SK-N-SH treated with all-trans-retinoic acid at 6 μM for 48 hours (cell line): Measurements from ENCODE around the gene ZEB2.

Experiments
- ATAC-seq: fragments of 200-7000 bp; cut with Tn5 transposase; 3 replicates; pipeline ENCODE4 v1.9.1; 2020; ENCODE audit warnings: mild to moderate bottlenecking, moderate library complexity
- ARNTL ChIP-seq: fragments of 450-650 bp; formaldehyde crosslinking; IDR thresholded peaks from 2 replicates; pipeline ENCODE4 v1.5.0; 2020; ENCODE audit warnings: low read depth, mild to moderate bottlenecking, moderate library complexity, borderline replicate concordance
- CSDC2 ChIP-seq: fragments of 250-450 bp; sonication (Bioruptor Pico); IDR thresholded peaks from 2 replicates; pipeline ENCODE4 v1.5.0; 2020; ENCODE audit warnings: mild to moderate bottlenecking, moderate library complexity
- ESRRG ChIP-seq: fragments of 250-450 bp; sonication (Bioruptor Pico); IDR thresholded peaks from 2 replicates; pipeline ENCODE4 v1.6.1; 2021; ENCODE audit warnings: mild to moderate bottlenecking
- GLIS3 ChIP-seq: fragments of 250-450 bp; sonication (Bioruptor Pico); IDR thresholded peaks from 2 replicates; pipeline ENCODE4 v1.5.0; 2020; ENCODE audit warnings: mild to moderate bottlenecking, moderate library complexity
- ISL1 ChIP-seq: fragments of 250-450 bp; sonication (Bioruptor Pico); IDR thresholded peaks from 2 replicates; pipeline ENCODE4 v2.1.2; 2022; ENCODE audit warnings: mild to moderate bottlenecking, moderate library complexity
- OSR1 ChIP-seq: fragments of 250-450 bp; sonication (Bioruptor Pico); IDR thresholded peaks from 2 replicates; pipeline ENCODE4 v1.8.0; 2022; ENCODE audit warnings: moderate library complexity, mild to moderate bottlenecking, inconsistent platforms
- PPARA ChIP-seq: fragments of 250-450 bp; sonication (Bioruptor Pico); IDR thresholded peaks from 2 replicates; pipeline ENCODE4 v1.5.0; 2020; ENCODE audit warnings: mild to moderate bottlenecking, borderline replicate concordance
- RARB ChIP-seq: fragments of 250-450 bp; sonication (Bioruptor Pico); IDR thresholded peaks from 2 replicates; pipeline ENCODE4 v1.8.0; 2021; ENCODE audit warnings: mild to moderate bottlenecking, moderate library complexity
- SNAI2 ChIP-seq: fragments of 250-450 bp; sonication (Bioruptor Pico); IDR thresholded peaks from 2 replicates; pipeline ENCODE4 v1.5.0; 2020; ENCODE audit warnings: mild to moderate bottlenecking, moderate library complexity
- TCF4 ChIP-seq: fragments of 250-450 bp; sonication (Bioruptor Pico); IDR thresholded peaks from 2 replicates; pipeline ENCODE4 v1.8.0; 2021; ENCODE audit warnings: mild to moderate bottlenecking, moderate library complexity, borderline replicate concordance
- TOX ChIP-seq: fragments of 250-450 bp; sonication (Bioruptor Pico); IDR thresholded peaks from 2 replicates; pipeline ENCODE4 v1.8.0; 2021; ENCODE audit warnings: mild to moderate bottlenecking, moderate library complexity, borderline replicate concordance
- ZC3H10 ChIP-seq: fragments of 250-450 bp; sonication (Bioruptor Pico); IDR thresholded peaks from 2 replicates; pipeline ENCODE4 v1.5.1; 2021; ENCODE audit warnings: mild to moderate bottlenecking, moderate library complexity
- ZFP3 ChIP-seq: fragments of 250-450 bp; sonication (Bioruptor Pico); IDR thresholded peaks from 2 replicates; pipeline ENCODE4 v1.5.0; 2020; ENCODE audit warnings: mild to moderate bottlenecking, moderate library complexity
- ZNF565 ChIP-seq: fragments of 450-650 bp; formaldehyde crosslinking; conservative IDR thresholded peaks from 2 replicates; pipeline ENCODE4 v1.5.0; 2020; ENCODE audit warnings: low read depth, mild to moderate bottlenecking, moderate library complexity
- ZNF70 ChIP-seq: fragments of 450-650 bp; formaldehyde crosslinking; IDR thresholded peaks from 2 replicates; pipeline ENCODE4 v1.5.0; 2020; ENCODE audit warnings: mild to moderate bottlenecking, moderate library complexity
- TF ChIP-seq, protein P1 (sequence below): fragments of 250-450 bp; sonication (Bioruptor Pico); IDR thresholded peaks from 2 replicates; pipeline ENCODE4 v1.5.1; 2021; ENCODE audit warnings: mild to moderate bottlenecking, moderate library complexity
- TF ChIP-seq, protein P2 (sequence below): fragments of 250-450 bp; sonication (Bioruptor Pico); IDR thresholded peaks from 2 replicates; pipeline ENCODE4 v1.5.1; 2020; ENCODE audit warnings: low read depth, mild to moderate bottlenecking, moderate library complexity
- TF ChIP-seq, protein P3 (sequence below): fragments of 250-450 bp; sonication (Bioruptor Pico); IDR thresholded peaks from 2 replicates; pipeline ENCODE4 v1.8.0; 2020; ENCODE audit warnings: mild to moderate bottlenecking, moderate library complexity, borderline replicate concordance
- TF ChIP-seq, protein P4 (sequence below): fragments of 250-450 bp; sonication (Bioruptor Pico); IDR thresholded peaks from 2 replicates; pipeline ENCODE4 v1.5.0; 2020; ENCODE audit warnings: mild to moderate bottlenecking, moderate library complexity
- TF ChIP-seq, protein P5 (sequence below): fragments of 250-450 bp; sonication (Bioruptor Pico); IDR thresholded peaks from 2 replicates; pipeline ENCODE4 v1.8.0; 2021; ENCODE audit warnings: low read depth, mild to moderate bottlenecking, moderate library complexity, borderline replicate concordance

Gene ZEB2

DNA sequence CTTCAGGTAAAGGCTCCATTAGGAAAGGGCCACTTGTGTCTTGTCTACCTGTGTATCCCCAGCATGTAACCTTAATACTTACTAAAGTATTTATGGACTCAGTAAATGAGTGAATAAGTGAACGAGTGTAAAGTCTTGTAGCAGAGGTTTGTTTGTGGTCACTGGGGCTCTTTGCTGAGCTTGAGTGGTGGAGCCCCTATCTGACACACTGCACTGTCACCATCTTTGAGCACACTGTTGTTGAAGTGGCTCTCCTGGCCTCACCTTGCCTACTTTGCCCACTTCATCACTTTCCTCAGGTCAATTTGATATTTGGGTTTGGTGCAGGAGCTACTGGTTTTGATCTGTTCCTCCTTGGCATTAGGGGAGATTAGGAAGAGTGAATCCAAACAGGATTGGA is 39.3 kb upstream of the ZEB2 start:
- no peak for TF ChIP-seq TCF4 (CRISPR knock-in tag)
- TF ChIP-seq ZFP3 (CRISPR knock-in tag) = no peak
- TF ChIP-seq SNAI2 = no peak
- TF ChIP-seq, protein P1, sequence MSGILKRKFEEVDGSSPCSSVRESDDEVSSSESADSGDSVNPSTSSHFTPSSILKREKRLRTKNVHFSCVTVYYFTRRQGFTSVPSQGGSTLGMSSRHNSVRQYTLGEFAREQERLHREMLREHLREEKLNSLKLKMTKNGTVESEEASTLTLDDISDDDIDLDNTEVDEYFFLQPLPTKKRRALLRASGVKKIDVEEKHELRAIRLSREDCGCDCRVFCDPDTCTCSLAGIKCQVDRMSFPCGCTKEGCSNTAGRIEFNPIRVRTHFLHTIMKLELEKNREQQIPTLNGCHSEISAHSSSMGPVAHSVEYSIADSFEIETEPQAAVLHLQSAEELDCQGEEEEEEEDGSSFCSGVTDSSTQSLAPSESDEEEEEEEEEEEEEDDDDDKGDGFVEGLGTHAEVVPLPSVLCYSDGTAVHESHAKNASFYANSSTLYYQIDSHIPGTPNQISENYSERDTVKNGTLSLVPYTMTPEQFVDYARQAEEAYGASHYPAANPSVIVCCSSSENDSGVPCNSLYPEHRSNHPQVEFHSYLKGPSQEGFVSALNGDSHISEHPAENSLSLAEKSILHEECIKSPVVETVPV (CRISPR knock-in tag) = no peak
- TF ChIP-seq, protein P2, sequence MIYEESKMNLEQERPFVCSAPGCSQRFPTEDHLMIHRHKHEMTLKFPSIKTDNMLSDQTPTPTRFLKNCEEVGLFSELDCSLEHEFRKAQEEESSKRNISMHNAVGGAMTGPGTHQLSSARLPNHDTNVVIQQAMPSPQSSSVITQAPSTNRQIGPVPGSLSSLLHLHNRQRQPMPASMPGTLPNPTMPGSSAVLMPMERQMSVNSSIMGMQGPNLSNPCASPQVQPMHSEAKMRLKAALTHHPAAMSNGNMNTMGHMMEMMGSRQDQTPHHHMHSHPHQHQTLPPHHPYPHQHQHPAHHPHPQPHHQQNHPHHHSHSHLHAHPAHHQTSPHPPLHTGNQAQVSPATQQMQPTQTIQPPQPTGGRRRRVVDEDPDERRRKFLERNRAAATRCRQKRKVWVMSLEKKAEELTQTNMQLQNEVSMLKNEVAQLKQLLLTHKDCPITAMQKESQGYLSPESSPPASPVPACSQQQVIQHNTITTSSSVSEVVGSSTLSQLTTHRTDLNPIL (CRISPR knock-in tag) = no peak
- TF ChIP-seq TOX (CRISPR knock-in tag) = no peak
- no peak for TF ChIP-seq RARB (CRISPR knock-in tag)
- no peak for TF ChIP-seq ZC3H10 (CRISPR knock-in tag)
- TF ChIP-seq ZNF565 (CRISPR knock-in tag) = no peak
- no peak for TF ChIP-seq ISL1 (CRISPR knock-in tag)
- no peak for TF ChIP-seq ESRRG (CRISPR knock-in tag)
- TF ChIP-seq, protein P3, sequence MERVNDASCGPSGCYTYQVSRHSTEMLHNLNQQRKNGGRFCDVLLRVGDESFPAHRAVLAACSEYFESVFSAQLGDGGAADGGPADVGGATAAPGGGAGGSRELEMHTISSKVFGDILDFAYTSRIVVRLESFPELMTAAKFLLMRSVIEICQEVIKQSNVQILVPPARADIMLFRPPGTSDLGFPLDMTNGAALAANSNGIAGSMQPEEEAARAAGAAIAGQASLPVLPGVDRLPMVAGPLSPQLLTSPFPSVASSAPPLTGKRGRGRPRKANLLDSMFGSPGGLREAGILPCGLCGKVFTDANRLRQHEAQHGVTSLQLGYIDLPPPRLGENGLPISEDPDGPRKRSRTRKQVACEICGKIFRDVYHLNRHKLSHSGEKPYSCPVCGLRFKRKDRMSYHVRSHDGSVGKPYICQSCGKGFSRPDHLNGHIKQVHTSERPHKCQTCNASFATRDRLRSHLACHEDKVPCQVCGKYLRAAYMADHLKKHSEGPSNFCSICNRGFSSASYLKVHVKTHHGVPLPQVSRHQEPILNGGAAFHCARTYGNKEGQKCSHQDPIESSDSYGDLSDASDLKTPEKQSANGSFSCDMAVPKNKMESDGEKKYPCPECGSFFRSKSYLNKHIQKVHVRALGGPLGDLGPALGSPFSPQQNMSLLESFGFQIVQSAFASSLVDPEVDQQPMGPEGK = no peak
- TF ChIP-seq, protein P4, sequence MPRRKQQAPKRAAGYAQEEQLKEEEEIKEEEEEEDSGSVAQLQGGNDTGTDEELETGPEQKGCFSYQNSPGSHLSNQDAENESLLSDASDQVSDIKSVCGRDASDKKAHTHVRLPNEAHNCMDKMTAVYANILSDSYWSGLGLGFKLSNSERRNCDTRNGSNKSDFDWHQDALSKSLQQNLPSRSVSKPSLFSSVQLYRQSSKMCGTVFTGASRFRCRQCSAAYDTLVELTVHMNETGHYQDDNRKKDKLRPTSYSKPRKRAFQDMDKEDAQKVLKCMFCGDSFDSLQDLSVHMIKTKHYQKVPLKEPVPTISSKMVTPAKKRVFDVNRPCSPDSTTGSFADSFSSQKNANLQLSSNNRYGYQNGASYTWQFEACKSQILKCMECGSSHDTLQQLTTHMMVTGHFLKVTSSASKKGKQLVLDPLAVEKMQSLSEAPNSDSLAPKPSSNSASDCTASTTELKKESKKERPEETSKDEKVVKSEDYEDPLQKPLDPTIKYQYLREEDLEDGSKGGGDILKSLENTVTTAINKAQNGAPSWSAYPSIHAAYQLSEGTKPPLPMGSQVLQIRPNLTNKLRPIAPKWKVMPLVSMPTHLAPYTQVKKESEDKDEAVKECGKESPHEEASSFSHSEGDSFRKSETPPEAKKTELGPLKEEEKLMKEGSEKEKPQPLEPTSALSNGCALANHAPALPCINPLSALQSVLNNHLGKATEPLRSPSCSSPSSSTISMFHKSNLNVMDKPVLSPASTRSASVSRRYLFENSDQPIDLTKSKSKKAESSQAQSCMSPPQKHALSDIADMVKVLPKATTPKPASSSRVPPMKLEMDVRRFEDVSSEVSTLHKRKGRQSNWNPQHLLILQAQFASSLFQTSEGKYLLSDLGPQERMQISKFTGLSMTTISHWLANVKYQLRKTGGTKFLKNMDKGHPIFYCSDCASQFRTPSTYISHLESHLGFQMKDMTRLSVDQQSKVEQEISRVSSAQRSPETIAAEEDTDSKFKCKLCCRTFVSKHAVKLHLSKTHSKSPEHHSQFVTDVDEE (CRISPR knock-in tag) = no peak
- TF ChIP-seq, protein P5, sequence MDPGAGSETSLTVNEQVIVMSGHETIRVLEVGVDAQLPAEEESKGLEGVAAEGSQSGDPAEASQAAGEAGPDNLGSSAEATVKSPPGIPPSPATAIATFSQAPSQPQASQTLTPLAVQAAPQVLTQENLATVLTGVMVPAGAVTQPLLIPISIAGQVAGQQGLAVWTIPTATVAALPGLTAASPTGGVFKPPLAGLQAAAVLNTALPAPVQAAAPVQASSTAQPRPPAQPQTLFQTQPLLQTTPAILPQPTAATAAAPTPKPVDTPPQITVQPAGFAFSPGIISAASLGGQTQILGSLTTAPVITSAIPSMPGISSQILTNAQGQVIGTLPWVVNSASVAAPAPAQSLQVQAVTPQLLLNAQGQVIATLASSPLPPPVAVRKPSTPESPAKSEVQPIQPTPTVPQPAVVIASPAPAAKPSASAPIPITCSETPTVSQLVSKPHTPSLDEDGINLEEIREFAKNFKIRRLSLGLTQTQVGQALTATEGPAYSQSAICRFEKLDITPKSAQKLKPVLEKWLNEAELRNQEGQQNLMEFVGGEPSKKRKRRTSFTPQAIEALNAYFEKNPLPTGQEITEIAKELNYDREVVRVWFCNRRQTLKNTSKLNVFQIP (CRISPR knock-in tag) = no peak
- TF ChIP-seq ZNF70 = no peak
- no peak for TF ChIP-seq CSDC2
- no peak for TF ChIP-seq ARNTL (CRISPR knock-in tag)
- no peak for TF ChIP-seq OSR1 (CRISPR knock-in tag)
- TF ChIP-seq PPARA (CRISPR knock-in tag) = no peak
- TF ChIP-seq GLIS3 (CRISPR knock-in tag) = no peak
- no peak for ATAC-seq

DNA sequence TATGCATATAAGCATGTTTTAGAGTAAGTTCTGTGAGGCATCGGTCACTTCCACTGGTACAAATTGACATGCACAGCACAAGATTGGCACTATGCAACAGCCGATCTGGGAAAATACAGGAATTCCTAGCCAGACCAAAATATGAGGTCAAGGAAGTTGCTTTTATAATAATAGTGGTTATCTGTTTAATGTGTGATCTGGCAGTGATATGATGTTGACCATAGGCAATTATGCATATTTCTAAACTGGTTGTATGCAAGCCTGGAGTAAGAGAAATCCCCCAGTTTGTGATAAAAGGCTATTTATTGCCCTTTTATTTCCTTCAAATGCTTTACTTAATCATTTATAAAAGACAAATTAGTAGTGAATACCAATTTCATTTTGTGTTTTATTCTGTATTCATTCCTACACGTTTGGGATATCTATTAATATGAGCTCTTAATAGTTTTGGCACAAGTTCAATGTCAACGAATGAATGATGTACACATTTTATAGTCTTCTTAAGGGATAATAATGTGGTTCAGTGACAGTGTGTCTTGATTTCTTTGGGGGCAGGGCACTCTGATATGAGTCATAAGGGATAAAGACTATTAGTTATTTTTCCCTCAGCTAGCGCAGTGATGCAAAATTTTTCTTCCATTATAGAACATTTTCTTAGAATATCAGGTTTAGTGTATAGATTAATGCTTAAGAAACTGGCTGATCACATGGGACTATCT is 34.7 kb upstream of the ZEB2 start:
- ATAC-seq = no peak

DNA sequence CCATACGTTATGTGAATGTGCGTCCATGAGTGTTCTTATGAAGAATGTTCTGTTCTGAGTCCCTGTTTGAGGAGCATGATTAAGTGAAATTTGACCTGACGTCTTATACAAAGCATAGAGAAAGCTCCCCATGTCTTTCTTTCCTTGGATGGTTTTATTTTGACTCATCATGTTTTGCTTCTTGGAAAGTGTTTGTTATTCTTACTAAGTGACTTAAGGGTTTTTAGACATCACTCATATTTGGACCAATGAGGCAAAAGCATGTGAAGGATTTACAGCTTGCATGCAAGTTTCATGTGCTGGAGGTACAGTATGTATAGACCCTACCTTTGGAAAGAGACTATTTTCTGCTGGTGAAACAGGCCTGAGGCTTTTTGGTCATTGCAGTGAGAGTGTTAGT is 33.5 kb upstream of the ZEB2 start:
- TF ChIP-seq ZNF565 (CRISPR knock-in tag) = no peak
- TF ChIP-seq, protein P3 = no peak
- TF ChIP-seq ISL1 (CRISPR knock-in tag) = peak; percentile 30; the same call in 1 of the 2 replicates
- TF ChIP-seq ESRRG (CRISPR knock-in tag) = no peak
- peak; percentile 97 for ATAC-seq

More for the DNA sequence above, 34.7 kb upstream of the ZEB2 start:
- TF ChIP-seq ZNF565 (CRISPR knock-in tag) (no peak), ISL1 (CRISPR knock-in tag) (peak; percentile 56)
